Activated CD4-positive, alpha-beta T cell treated with anti-CD3 and anti-CD28 coated beads, Interleukin-2, amount 50 U/mL, for 4 hours (primary cell): Measurements from ENCODE around the gene KCNJ5.
"Not testable (repeated sequence)": the region's sequence is repeated elsewhere in the genome, so short reads cannot be mapped to it uniquely, and the experiment has no call there.

Experiments
- DNase-seq, 2 experiments: peaks; one replicate each; pipeline ENCODE4 v3.0.0-alpha.2; 2020

The KCNJ5 gene

GRCh38 chr11:128915149-128915521 lies 24.0 kb downstream of the KCNJ5 start:
- DNase-seq = no peak

GRCh38 chr11:128916037-128916572 lies 24.9 kb downstream of the KCNJ5 start:
- no peak for DNase-seq

- no peak for DNase-seq
Measured at GRCh38 chr11:128916681-128917080, 25.5 kb downstream of the KCNJ5 start.

- no peak for DNase-seq
Measured at GRCh38 chr11:128917144-128917724, 26.1 kb downstream of the KCNJ5 start.

- no peak for DNase-seq
Measured at GRCh38 chr11:128919216-128919615, 28.1 kb downstream of the KCNJ5 start.

- not testable (repeated sequence) for DNase-seq
Measured at GRCh38 chr11:128919635-128920034, 28.5 kb downstream of the KCNJ5 start.

GRCh38 chr11:128920666-128921065 lies 29.5 kb downstream of the KCNJ5 start:
- DNase-seq = no peak

- DNase-seq = no peak
Measured at GRCh38 chr11:128921793-128922192, 30.6 kb downstream of the KCNJ5 start.

GRCh38 chr11:128924104-128924503 lies 32.9 kb downstream of the KCNJ5 start:
- no peak for DNase-seq

GRCh38 chr11:128924510-128925249 lies 33.5 kb downstream of the KCNJ5 start:
- DNase-seq = no peak

GRCh38 chr11:128925250-128925600 lies 34.1 kb downstream of the KCNJ5 start:
- DNase-seq = no peak

- DNase-seq = no peak
Measured at GRCh38 chr11:128926000-128926399, 34.8 kb downstream of the KCNJ5 start.

- DNase-seq = no peak
Measured at GRCh38 chr11:128926437-128927107, 35.4 kb downstream of the KCNJ5 start.

- DNase-seq = no peak
Measured at GRCh38 chr11:128927108-128927461, 35.9 kb downstream of the KCNJ5 start.

GRCh38 chr11:128927683-128928336 lies 36.7 kb downstream of the KCNJ5 start:
- DNase-seq = no peak

GRCh38 chr11:128928400-128928799 lies 37.2 kb downstream of the KCNJ5 start:
- DNase-seq = no peak

- DNase-seq = no peak
Measured at GRCh38 chr11:128929468-128929867, 38.3 kb downstream of the KCNJ5 start.

- no peak for DNase-seq
Measured at GRCh38 chr11:128929991-128930390, 38.8 kb downstream of the KCNJ5 start.

- DNase-seq = no peak
Measured at GRCh38 chr11:128931066-128931465, 39.9 kb downstream of the KCNJ5 start.

GRCh38 chr11:128931668-128932067 lies 40.5 kb downstream of the KCNJ5 start:
- no peak for DNase-seq

GRCh38 chr11:128933481-128934178 lies 42.5 kb downstream of the KCNJ5 start:
- DNase-seq = no peak

- DNase-seq = no peak
Measured at GRCh38 chr11:128934351-128934750, 43.2 kb downstream of the KCNJ5 start.

GRCh38 chr11:128934926-128935325 lies 43.8 kb downstream of the KCNJ5 start:
- DNase-seq = no peak
